ENCODE results near the gene ATP2C2.
"Not testable (repeated sequence)": the region's sequence is repeated elsewhere in the genome, so short reads cannot be mapped to it uniquely, and the experiment has no call there.

- TF ChIP-seq POLR2A (IDR thresholded peaks at IDR 0.05; ENCODE audit: borderline replicate concordance, extremely low read depth, insufficient read depth, insufficient read length); CEBPB (IDR thresholded peaks at IDR 0.05; ENCODE audit: low read depth); CTCF (IDR thresholded peaks at IDR 0.05 in 2 of 3, conservative IDR thresholded peaks at IDR 0.05 in 1 of 3; ENCODE audit: borderline replicate concordance in 1 of 3, insufficient read depth in 1 of 3, low read depth in 2 of 3, low read length in 2 of 3); EZH2 (IDR thresholded peaks at IDR 0.05); EZH2phosphoT487 (IDR thresholded peaks at IDR 0.05; ENCODE audit: borderline replicate concordance); CBX3 (IDR thresholded peaks at IDR 0.05; ENCODE audit: low read depth); REST (IDR thresholded peaks at IDR 0.05; ENCODE audit: low read depth); JUND (IDR thresholded peaks at IDR 0.05); POLR2AphosphoS5 (IDR thresholded peaks at IDR 0.05; ENCODE audit: low read depth, low read length); SRF (IDR thresholded peaks at IDR 0.05; ENCODE audit: low read depth): not testable (repeated sequence)
Observed at GRCh38 chr16:84396082-84396481, 27.7 kb downstream of the ATP2C2 start.

Data from HCT116 (cell line).